Measurements from ENCODE around the gene CSNK2A3.
"Not testable (repeated sequence)": the region's sequence is repeated elsewhere in the genome, so short reads cannot be mapped to it uniquely, and the experiment has no call there.

The CSNK2A3 gene

DNA sequence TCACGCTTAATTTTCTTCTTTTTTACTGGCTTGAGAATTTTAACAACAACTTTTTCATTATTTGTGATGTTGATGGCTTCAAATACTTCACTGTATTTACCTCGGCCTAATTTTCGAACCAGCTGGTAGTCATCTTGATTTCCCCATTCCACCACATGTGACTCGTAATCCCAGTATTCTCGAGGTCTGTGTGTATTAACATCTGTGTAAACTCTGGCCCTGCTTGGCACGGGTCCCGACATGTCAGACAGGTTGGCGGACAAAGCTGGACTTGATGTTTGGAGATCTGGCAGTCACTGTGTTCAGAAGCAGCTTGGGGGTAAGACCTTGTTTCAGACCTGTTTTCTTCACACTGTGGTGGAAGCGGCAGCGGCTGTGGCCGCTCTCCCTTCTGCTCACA is at the start of gene CSNK2A3:
Gene CSNK2A3 (minus strand): TSS at position 373 of the 400 bp plus-strand sequence. CDS start 131 bp downstream, at position 242.
- DNase-seq (ENCODE audit: low spot score), result not testable (repeated sequence)

DNA sequence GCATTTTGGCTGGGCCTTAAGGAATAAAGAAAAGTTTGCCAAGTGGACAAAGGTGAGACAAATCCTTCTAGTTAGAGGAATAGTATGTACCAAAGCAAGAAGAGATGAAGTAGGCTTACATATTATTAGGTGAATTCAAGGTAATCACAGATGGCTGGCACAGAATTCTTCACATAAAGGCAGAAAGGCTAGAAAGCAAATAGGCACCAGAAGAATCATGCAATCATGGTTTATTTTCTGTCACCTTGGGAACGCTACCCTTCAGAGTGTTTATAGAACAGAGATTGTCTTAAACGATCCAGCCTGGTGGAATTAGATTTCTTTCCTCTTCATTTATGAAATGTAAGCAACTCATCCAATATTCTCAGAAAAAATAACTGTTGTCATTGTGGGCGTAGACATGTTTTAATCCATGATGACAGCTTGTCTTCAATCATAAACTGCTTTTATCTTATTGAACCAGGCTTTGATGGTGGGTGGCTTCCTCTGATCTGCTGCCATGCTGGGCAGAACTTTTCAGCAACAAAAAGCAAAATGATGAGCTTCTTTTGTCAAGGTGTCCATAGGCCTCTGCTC is 49.0 kb upstream of the CSNK2A3 start:
- DNase-seq (ENCODE audit: low spot score), result no peak

DNA sequence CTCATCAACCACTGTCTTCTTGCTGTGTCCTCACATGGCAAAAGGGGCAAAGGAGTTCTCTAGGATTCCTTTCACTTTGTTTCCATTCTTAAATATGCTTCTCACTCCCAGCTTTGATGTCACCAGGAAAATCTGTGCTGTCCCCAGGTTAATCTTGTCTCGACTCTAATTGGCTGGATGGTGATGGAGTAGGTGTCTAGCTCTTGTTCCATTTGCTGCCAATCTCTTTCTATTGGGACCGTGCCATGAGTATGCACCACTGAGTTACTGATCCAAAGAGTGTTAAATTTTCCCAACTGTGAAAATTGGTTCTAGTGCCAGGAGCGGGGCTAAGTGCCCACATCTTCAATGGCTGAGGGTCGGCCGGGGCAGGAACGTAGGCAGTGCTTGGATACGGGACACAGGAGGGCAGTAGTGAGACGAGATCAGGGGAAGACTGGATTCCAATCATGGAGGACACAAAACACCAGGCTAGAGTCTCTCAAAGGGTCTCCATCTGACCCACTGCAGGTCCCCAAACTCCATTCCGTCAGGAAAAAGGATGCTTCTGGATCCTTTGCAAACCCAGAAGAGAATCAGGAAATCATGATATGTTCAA is 47.7 kb upstream of the CSNK2A3 start:
- no peak for DNase-seq (ENCODE audit: low spot score)

DNA sequence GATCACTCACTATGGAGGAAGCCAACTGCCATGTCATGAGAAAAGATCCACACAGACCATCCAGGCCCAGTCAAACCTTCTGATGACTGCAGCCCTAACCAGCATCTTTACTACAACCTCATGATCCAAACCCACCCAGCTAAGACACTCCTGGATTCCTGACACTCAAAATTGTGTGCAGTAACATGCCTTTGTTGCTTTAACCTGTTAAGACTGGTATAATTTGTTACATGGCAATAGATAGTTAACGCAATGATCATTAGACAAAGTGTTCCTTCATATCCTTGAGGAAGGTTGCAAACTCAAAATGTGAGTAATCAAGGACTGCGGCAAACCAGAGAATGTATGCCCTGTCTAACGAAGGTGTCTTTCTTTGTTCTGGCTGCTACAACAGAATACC is 47.1 kb upstream of the CSNK2A3 start:
- no peak for DNase-seq (ENCODE audit: low spot score)

DNA sequence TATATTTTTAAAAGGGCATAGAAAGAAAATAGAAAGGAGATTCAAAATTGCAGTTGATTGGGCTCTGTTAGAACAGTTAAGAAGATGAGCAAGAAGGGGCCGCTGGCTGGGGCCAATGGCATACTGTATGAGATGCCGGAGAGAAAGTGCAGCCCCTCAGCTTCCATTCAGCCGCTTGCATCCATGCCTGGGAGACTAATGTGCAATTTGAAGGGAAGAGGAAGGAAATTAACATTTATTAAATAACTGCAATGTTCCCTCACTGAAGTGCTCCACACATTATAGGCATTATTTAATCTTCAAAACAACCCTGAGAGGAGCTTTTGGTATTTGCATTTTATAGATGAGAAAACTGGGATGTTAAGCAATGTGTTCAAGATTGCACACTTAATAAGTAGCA is 44.7 kb upstream of the CSNK2A3 start:
- no peak for DNase-seq (ENCODE audit: low spot score)

DNA sequence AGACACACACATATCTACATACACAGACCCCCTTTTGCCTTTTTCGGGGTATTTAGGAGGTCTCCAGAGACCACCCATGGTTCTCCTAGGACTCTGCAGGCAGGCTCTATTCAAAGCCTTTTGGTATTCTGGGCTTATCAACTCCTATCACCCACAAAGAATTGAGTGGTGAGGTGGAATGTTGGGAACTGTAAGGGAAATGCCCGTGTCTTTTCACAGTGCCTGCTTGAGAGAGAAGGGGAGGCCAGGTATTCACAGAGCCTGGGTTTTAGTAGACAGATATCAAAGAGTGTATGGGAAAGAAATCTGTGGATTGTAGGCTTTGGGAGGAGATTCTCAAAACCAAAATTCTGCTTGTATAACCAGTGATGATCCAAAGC is 44.0 kb upstream of the CSNK2A3 start:
- DNase-seq (ENCODE audit: low spot score), result no peak

DNA sequence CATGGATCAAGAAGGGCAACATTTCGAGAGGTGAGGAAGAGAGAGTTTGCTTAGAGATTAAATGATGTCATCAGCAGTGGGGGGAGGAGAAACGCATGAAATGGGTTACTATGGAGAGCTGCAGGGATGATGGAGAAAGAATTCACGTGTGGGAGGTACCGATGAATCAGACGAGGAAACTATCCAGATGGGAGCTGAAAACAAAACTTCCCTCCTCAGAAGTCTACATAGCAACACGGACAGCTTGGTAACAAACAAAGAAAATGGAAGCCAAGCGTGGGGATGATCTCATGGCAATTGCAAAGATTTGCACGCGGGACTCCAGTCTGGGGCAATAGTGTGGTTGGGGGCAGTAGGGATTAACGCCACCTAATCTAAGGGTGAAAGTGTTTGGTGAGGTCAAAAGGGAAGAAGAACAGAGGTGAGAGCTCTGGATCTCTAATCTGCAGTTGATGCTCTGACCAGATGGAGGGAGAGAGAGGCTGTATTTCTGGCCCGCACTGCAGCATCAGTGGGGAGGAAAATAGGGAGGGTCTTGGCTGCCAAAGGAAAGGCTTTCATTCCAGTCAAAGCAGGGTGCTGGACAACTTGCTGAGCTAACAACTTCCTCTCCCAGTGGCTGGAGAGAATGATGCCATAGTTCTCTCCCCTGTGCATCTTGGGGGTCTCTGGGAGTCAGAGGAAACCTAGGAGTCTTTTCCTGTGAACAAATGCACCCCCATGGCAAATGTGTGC is 43.4 kb upstream of the CSNK2A3 start:
- DNase-seq (ENCODE audit: low spot score), result no peak

DNA sequence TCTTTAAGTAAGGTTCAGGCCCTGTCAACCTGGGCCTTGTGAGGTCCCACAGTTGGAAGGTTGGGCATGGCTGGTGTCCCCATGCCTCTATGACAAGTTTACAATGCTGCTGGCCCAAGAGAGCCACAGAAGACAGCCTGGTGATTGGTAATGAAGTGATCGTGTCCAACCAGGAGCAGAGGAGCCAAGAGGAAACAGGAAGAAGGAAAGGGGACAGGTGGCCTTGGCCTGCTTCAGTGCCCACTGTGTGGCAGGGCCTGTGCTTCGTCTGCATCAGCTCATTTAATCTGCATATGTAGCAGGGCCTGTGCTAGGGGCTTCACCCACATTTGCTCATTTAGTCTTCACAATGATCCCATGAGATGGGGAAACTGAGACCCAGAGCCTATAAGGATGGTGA is 42.1 kb upstream of the CSNK2A3 start:
- DNase-seq (ENCODE audit: low spot score), result no peak

DNA sequence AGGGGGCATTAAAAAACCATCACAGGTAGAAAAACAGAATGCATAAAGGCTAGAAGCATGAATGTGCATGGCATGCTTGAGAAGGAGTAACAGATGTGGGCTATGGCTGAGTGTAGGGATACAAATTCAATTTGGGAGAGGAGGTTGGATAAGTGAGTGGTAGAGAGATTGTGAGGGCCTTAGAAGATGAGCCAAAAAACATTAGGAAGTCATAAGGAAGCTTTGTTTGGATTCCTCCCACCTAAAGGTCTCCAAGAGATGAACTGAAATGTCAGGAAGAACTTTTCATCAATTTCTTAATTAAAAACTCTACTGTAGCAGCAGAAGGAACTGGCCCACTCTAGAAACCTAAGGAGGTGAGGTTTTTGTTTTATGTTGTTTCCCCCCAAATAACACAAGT is 41.2 kb upstream of the CSNK2A3 start:
- no peak for DNase-seq (ENCODE audit: low spot score)

DNA sequence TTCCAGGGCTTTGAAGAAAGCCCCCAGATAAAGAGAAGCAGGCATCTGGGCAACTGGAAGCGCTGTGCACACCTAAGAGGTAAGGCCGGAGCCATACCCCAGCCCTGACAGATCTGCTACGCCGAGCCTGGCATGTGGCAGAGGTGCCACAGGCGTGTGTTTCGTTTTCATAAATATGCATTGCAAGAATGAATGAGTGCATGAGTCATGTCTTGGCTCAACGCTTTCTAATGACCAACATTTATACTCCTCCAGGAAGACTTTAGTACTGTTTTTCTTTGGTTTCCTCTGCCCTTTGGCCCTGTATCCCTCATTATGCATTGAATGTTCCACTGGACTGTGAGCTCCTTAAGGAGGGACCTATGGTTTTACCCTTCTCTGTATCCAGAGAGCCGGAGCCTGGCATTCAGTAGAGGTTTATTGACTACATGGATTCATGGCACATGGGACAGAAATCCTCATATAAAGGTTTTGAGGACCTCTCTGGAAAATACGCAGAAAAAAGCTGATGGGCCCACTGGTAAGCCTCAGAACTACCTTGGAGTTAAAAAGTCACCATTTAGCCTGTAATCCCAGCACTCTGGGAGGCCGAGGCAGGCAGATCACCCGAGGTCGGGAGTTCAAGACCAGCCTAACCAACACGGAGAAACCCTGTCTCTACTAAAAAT is 38.9 kb upstream of the CSNK2A3 start:
- DNase-seq (ENCODE audit: low spot score), result peak; percentile 58

DNA sequence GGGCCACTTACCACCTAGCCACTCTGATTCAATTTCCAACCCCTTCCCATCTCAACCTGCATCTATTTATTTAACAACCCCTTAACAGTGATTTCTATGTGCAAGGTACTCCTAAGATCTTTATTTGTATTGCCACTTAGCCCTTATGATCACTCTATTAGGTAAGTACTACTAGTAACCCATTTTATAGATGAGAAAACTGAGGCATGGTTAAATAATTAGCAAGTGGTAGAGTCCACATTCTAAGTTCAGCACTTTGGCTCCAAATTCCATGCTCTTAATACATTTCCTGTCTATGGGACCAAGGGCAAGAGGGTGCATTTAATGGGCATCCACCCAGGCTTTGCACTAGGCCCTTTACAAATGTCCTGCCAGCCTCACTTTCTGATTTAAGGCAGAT is 38.1 kb upstream of the CSNK2A3 start:
- DNase-seq (ENCODE audit: low spot score), result no peak

DNA sequence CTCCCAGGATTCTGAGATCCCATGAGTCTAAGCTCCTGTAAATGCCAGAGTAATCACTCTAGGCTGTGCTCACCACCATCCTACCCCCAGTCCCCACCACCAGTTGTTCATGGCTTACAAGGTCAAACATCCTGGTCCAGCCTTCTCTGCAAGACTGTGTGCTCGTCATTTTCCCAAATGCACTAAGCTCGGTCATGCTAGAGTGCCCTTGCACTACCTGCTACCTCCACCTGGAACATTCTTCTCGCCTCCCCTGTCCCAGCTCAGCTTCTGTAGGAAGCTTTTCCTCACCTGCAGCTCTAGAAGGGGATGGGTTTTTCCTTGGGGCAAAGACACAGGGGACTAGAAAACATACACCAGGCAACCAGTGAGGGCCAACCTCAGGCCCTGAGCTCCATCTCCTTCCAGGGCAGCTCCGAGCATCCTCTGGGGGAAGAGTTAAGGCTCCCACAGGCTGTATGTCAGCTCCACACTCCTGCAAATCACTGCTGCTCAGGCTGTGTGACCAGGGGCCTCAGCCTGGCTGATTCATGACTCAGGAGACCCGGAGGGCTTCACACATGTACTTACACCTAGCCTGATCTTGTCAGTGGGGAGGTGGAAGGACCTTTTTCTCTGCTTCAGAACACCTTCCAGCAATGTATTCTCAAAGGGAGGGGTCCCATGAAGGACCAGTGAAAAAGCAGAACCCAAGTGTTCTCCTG is 37.2 kb upstream of the CSNK2A3 start:
- DNase-seq (ENCODE audit: low spot score), result no peak

DNA sequence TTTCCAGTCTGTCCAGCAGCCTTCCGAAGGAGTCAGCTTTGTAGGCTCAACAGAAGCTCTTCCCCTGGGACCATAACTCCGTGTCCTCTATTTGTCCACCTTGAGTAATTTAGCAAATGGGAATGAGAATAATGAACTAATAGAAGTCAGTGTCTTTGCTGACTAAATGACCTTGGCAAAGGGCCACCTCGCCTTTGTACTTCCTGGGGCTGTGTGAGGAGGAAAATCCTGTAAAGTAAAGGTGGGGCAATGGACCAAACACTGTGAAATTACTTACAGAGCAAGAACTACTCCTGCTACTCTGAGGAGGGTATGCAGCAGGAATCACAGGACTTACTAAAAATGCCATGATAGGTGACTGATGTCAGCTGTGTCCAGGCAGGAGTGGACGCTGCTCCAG is 36.2 kb upstream of the CSNK2A3 start:
- peak; percentile 40 for DNase-seq (ENCODE audit: low spot score)

DNA sequence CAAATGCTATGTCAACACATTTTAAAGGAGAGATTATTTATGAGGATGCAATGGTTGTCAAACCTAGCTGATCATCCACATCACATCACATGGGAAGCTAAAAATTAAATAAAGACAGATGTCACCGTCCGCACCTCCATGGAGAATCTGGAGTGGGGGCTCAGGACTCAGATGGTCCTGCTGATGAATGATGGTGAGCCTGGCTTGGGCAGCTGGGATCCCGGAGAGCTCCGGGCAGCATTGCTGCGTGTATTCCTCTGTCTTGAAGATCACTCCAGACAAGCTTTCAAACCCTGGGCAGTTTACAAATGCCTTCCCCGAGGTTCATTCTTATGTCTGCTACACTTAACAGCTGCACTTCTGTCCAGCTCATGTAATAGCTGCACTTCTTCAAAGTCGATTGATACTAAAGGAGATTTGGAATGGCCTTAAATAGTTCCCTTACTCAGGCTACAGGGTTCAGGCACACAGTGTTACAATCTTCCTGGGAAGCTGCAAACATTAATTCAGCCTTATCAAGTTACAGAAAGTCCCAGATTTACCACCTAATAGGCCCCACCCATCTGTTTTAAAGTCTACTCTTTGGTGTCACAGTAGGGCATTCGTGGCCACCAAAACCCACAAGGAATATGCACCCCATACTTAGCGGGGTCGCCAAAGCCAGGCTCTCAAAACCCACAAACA is 34.7 kb upstream of the CSNK2A3 start:
- no peak for DNase-seq (ENCODE audit: low spot score)

DNA sequence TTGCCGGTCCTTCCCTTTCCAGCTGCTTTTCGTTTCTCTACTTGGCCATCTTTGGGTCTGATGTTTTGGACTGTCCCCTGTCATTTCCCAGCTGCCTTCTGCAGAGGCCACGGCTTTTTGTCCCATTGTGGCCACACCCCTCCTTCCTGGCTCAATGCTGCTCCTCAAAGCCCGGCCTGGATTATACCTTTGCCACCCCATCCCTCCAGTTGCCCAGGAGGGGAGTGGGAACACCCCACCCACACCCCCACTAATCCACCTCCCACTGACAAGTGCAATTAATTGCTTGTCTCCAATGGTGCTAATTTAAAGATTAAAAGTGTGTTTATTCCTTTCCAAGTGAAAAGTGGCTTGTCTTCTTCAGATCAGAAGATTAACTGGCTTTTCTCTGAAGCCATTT is 34.2 kb upstream of the CSNK2A3 start:
- no peak for DNase-seq (ENCODE audit: low spot score)

DNA sequence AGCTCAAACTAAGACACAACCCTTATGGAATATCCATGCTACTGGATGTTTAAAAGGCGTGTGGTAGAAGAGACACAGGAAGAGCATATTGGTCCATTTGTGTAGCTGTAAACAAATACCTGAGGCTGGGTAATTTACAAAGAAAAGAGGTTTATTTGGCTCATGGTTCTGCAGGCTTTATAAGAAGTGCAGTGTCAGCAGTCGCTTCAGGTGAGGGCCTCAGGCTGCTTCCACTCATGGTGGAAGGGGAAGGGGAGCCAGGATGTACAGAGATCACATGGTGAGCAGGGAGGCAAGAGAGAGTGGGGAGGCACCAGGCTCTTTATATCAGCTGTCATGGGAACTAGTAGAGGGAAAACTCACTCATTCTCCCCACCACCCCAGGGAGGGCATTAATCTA is 31.8 kb upstream of the CSNK2A3 start:
- DNase-seq (ENCODE audit: low spot score), result no peak

DNA sequence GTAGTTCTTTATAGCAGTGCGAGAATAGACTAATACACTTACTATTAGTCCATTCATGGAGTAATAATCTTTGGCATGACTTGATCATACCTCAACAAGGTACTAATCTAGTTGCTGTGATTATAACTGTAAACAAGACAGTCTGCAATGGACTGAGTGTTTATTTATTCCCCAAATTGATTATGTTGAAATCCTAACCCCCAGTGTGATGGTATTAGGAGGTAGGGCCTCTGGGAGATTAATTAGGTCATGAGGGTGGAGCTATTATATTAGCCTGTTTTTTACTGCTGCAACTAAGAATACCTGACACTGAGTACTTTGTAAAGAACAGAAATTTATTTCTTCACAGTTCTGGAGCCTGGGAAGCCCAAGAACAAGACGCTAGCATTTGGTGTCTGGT is 30.9 kb upstream of the CSNK2A3 start:
- DNase-seq (ENCODE audit: low spot score), result no peak

DNA sequence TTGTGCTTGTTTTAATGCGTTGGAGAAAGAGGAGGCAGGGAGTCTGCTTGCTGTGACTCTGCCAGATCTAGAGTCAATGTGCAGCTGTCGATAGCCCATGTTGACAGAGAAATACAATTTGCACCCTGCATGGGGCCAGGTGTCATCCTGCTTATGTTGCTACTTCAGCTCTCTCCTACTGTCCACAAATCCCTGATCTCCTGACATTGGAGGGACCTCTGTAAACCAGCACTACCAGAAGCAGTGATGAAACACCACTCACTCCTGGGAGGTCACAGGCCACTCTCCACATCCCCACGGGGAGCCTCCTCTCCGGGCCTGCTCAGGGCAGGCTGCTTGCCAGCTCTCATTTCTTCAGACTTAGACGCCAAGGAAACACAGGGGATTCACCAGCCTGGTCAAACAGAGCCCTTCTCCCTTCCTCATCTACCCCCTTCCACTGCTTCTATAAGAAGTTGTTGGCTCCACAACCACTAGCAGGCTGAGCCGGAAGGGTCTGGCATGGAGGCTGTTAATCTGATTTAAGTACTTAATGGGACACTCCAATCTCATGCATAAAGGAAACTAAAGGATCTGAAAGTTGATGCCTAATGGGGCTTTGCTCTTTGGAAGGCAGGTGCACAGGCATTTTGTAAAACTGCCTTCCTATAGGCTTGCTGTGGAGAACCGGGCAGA is 29.9 kb upstream of the CSNK2A3 start:
- no peak for DNase-seq (ENCODE audit: low spot score)

DNA sequence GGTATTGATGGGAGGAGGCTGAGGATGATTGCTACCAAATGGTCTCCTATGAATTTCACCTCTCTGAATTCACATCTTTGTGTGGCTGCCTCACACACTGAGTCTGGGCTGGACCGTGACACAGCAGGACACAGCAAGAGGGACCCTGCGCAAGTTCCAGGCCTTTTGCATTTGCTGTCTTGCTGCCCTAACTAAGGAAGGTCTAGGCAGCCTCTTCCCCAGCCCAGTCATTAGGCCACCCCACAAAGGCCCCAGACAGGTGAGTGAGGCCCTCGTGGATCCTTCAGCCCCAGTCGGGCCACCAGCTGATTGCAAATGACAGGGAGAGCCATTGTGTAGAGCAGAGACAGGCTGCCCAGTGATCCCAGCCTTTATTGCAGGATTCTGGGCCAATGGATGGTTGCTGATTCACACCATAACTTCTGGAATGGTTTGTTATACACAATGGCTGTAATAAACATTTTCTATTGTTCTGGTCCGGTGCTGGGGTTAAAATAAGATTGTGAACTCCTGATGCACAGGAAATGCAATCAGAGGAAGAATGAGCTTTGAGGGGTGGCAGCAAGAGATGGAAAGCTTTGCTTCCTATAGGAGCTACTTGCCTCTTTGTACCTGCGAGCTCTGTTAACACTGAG is 28.5 kb upstream of the CSNK2A3 start:
- DNase-seq (ENCODE audit: low spot score), result no peak

DNA sequence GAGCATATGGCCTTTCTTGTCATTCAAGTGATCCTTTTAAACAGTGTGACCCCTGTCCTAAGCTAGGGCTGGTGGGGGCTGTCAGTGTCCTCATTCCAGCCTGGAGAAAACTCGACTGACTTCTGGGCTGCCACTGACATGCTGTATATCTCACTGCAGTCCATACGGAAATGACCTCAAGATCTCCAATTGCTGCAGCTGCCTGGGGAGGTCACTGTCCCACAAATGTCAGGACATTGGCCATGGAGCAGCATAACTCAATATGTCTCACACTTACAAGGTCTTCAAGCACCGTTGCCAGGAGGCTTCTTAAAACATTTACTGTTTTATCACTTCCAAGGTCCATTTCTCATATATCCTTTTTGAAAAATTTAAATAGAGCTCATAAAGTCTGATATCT is 27.8 kb upstream of the CSNK2A3 start:
- no peak for DNase-seq (ENCODE audit: low spot score)

DNA sequence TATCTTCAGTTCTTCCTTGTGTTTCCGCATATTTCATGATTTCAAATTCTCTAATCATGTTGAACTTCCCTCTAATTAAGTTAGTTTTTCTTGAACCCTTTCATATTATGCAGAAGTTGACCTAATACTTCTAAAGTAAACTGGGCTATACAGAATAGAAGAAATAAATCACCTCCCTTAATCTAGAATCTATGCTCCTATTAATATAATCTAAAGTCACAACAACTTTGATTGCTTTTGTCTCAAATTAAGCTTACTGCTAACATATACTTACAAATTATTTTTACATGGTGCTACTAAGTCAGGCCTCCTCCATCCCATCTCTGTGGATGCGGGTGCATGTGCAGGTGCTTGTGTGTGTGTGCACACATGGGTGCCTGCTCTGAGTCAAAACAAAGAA is 27.3 kb upstream of the CSNK2A3 start:
- no peak for DNase-seq (ENCODE audit: low spot score)

Data from LoVo (cell line).